Dedifferentiated amniotic fluid mesenchymal stem cell (primary cell): ENCODE results near the gene PGM1.

ENCODE experiments used
- DNase-seq: peaks from one replicate; pipeline ENCODE4 v3.0.0-alpha.2; 2016; ENCODE audit errors: extremely low spot score

PGM1 gene

DNA sequence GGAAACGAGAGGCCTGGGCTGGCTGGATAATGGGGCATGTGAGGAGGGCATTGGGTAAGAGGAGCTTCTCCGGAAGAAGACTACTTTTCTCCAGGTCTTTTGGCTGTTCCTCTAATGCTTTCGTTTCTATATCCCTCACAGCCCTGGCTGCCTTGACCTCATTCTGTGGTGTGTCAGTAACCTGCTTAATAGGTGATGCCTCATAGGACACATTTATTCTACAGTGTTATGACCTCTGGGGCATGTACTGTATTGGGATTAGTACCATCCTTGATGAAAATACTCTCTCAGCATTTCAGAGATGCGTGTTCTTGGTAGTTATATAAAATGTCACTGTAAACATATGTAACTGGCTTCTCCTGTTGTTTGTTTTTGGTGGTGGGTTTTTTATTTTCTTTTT, 40.1 kb downstream of the PGM1 start:
- no peak for DNase-seq

GRCh38 chr1:63634471-63634870, 41.3 kb downstream of the PGM1 start:
- no peak for DNase-seq

DNA sequence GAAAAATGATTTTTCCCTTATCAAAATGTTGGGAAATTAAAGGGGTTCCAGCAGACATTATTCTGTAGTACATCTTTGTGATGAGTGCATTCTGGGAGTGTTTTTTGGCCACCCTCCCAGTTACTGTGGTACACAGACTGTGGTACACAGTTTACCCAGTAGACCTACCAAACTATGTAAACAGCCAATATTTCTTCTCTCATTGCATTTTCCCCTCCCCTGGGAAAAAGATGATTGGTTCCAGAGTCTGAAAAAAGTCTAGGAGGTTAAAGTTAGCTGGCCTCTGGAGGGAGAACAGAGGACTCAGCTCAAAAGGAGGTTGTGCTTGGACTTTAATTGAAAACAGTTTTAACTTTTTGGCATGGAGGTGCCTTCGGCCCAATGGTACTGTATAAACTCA, 42.5 kb downstream of the PGM1 start:
- no peak for DNase-seq

DNA sequence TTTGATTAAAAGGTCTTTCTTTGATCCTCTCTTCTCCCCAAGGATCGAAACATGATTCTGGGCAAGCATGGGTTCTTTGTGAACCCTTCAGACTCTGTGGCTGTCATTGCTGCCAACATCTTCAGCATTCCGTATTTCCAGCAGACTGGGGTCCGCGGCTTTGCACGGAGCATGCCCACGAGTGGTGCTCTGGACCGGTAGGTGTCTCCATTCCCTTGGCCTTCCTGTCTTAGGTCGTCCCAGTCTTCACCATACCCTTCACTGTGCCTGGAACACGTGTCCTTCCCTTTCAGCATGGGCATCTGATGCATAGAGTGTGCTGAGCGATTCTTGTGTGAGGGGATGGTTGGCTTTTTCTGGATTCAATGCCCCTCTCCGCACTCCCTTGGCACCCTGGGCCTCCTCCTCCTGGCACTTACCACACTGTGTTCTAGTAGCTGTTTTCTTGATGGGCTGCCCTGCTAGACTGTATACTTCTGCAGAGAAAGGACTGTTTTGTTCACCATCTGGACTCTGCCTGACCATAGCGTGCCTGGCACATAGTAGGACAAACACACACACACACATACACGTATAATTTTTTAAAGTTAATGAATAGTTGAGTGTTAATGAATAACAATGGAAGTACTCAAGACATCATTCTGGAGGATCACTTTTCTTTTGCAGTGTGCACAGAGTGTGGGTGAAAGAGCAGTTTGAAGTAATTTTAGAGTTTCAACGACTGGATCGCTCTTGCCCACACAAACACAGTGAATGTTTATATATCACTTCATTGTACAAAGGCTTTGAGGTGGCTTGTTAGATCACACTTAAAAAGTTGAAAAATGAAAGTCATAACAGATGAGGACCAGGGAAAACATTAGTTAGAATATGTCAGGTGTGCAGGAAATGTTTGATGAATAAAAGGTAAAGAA, 43.2 kb downstream of the PGM1 start:
- DNase-seq = no peak

DNA sequence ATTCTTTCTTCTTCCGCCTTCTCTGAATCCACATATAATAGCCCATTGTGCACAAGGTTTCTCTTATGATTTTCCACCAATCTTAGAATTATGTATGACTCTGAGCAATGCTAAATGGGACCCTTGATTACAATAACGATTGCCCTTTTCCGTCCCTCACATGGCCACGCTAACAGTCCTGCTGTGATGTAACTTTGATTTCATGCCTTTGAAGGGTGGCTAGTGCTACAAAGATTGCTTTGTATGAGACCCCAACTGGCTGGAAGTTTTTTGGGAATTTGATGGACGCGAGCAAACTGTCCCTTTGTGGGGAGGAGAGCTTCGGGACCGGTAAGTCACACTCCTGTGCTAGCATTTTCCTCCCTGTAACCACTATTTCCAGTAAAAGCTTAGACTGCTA, 45.3 kb downstream of the PGM1 start:
- no peak for DNase-seq

DNA sequence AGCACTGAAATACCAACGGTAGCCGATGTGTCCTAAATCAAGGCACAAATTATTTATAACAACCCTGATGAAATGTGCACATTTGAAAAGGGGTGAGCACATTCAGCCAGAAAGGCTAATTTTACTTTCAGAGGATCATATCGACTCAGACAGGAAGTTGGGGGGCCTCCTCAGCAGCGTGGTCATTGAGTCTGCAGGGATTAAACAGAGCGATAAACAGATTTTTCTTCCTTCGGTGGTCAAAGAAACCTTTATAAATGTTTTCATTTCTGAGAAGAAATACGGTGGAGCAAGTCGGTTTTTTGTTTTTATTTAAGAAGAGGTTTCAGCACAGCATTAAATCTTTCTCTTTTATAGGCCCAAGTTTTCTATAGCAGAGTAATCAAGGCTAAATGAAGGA, 45.7 kb downstream of the PGM1 start:
- no peak for DNase-seq

- DNase-seq = no peak
Measured at GRCh38 chr1:63640633-63641567, 47.7 kb downstream of the PGM1 start.

DNA sequence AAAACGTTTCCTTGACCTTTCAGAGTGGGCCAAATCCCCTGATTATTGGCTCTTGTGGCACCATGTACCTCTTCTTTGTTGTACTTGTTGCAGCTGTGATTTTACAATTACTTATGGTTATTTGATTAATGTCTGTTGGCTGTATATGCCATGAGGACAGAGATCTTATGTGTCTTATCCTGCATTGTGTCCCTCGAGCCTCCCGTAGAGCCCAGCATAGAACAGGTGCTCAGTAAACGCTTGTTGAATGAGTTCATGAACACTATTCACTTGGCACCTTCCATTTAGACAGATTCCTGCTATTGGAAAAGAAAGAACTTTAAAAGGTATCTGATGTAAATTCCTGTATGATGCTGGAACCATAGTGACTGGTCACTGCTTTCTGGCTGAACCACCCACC, 48.4 kb downstream of the PGM1 start:
- DNase-seq = no peak

GRCh38 chr1:63642901-63643300, 49.7 kb downstream of the PGM1 start:
- no peak for DNase-seq

DNA sequence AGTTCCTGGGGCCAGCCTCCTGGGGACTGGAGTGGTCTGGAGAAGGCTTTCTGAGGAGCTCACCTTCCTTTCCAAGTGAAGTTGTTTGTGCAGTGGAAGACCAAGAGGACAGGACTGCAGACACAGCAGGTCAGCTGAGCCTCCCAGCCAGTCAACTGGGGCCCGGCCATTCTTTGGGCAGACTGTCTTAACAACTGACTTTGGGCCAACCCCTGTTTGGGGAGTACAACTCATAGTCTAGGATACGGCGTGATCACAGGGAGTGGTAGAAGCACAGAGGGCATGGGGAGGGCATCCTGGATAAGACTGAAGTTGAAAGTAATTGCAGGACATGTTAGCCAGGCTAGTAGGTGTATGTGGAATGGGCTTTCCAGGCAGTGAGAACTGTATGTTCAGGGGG, 50.3 kb downstream of the PGM1 start:
- no peak for DNase-seq

DNA sequence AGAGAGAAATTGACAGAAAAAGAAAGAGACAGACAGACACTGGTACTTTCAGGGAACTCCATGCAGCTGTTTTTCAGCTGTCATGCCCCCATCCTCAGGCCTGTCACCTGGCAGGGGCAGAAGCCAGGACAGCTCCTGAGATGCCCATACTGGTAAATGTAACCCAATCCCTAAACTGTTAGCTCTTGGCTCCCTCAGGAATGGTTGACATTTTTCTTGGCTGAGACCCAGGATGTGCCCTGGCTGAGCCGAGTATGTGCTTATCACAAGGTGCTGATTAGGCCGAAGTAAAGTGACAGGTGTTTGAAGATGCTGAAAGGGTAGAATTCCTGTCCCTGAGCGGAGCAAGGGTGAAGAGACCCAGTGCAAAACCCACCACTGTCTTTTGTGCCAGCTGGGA, 50.7 kb downstream of the PGM1 start:
- DNase-seq = no peak

- no peak for DNase-seq
Measured at GRCh38 chr1:63645317-63645716, 52.1 kb downstream of the PGM1 start.

GRCh38 chr1:63648689-63649088, 55.5 kb downstream of the PGM1 start:
- no peak for DNase-seq

DNA sequence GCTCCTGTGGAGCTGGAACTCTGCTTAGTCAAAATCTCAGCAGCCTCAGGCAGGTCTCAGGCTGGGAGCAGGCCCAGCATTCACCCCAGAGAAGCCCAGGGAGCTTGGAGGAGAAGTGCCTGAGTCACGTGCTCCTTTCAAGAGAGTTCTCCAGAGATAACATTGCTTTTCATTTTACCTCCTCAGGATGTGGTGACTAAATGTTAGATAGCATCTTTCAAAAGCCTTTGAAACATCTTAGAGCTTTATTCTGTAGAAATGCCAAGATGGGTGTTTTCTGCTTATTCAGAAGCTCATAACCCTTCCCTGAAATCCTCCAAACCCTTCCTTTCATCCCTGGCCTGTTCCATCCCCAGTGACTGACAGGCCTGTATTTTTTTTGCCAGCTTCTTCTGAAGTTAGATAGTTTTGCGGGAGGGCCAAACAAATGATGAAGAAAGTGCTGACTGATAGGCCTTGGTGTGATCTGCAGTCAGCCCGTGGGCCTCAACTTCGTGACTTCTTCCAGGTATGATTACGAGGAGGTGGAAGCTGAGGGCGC, 58.0 kb downstream of the PGM1 start:
- no peak for DNase-seq

DNA sequence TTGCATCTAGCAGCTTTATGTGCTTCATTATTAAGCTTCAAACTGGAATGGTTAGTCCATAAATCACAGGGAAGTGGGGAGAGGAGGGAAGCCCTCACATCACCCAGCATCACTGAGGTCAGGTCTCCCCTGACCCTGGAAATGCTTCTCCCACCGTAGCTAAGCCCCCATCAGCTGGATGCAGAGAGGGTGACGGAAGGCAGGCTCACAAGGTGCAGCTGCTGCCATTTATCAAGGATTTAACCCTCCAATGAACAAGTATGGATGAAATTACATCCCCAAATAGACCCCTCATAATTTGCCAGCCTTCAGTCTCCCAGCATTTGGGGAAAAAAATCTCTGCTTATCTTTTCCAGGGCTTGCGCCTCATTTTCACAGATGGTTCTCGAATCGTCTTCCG, 60.8 kb downstream of the PGM1 start:
- no peak for DNase-seq

DNA sequence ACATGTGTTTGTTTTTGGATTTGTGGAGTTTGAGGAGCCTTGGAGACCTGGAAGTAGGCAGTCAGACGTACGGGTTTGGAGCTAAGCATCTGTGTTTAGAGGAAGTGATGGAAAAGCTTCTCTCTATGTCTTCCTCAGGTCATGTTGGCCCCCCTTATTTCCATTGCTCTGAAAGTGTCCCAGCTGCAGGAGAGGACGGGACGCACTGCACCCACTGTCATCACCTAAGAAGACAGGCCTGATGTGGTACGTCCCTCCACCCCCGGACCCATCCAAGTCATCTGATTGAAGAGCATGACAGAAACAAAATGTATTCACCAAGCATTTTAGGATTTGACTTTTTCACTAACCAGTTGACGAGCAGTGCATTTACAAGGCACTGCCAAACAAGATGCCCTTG, 66.2 kb downstream of the PGM1 start:
- DNase-seq = no peak

GRCh38 chr1:63662056-63662836, 69.0 kb downstream of the PGM1 start:
- peak; percentile 65 for DNase-seq

GRCh38 chr1:63662841-63663240, 69.6 kb downstream of the PGM1 start:
- DNase-seq = no peak

- no peak for DNase-seq
Measured at GRCh38 chr1:63663301-63663700, 70.1 kb downstream of the PGM1 start.

- no peak for DNase-seq
Measured at GRCh38 chr1:63663873-63664272, 70.7 kb downstream of the PGM1 start.

DNA sequence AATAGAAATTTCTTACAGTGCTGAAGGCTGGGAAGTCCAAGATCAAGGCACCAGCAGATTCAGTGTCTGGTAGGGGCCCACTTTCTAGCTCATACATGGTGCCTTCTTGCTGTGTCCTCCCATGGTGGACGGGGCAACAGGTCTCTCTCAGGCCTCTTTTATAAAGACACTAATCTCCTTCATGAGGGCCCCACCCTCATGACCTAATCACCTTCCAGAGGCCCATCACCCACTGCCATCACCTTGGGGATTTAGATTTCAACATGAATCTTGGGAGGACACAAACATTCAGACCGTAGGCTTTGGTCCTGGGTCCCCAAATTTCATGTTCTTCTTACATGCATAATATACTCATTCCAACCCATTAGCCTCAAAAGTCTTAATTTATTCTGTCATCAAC, 71.5 kb downstream of the PGM1 start:
- no peak for DNase-seq

- DNase-seq = no peak
Measured at GRCh38 chr1:63665410-63665809, 72.2 kb downstream of the PGM1 start.
